Muscle of leg (tissue), 11 donors: ENCODE measurements around the gene PHACTR3. TPM values are rescaled to one million over a fixed set of nuclear protein-coding genes. Genes with fewer than 3 reads are reported as not detected.
A peak's percentile ranks its signal among the peaks of the same experiment; 100 is the strongest.

ENCODE experiments used
- DNase-seq: peaks from one replicate; pipeline ENCODE4 v3.0.0; 2013
- H3K27ac ChIP-seq: one replicate; pipeline ENCODE4 v1.5.1; 2013; ENCODE audit warnings: mild to moderate bottlenecking, low read length, control low read depth
- H3K27me3 ChIP-seq: one replicate; pipeline ENCODE4 v1.6.1; 2013; ENCODE audit warnings: low read length; ENCODE audit not compliant: control insufficient read depth, insufficient read depth
- H3K36me3 ChIP-seq: one replicate; pipeline ENCODE4 v1.6.1; 2013; ENCODE audit warnings: low read length; ENCODE audit not compliant: control insufficient read depth, insufficient read depth
- H3K4me1 ChIP-seq: one replicate; pipeline ENCODE4 v1.6.1; 2013; ENCODE audit warnings: low read length; ENCODE audit not compliant: control insufficient read depth, insufficient read depth
- H3K4me3 ChIP-seq: one replicate; pipeline ENCODE4 v1.5.1; 2013; ENCODE audit warnings: low read length, control low read depth
- H3K9me3 ChIP-seq: replicated peaks from 2 replicates; pipeline ENCODE4 v1.6.1; 2013; ENCODE audit warnings: low read depth, low read length; ENCODE audit not compliant: control insufficient read depth
- WGBS: methylation state at CpG from one replicate; pipeline ENCODE4 v1.1.5; 2013; ENCODE audit warnings: missing lambda C conversion rate; ENCODE audit not compliant: insufficient coverage; 5-methylcytosine and 5-hydroxymethylcytosine counted together
- polyA plus RNA-seq, 8 donors: library from polyadenylated mRNA; unstranded; fragments of 120-200 nt; gene quantifications; one replicate each; pipeline versions ENCODE4 v1.2.1 to v1.2.3, GENCODE V29; 2013; ENCODE audit warnings: inconsistent platforms in 1 of 8, low replicate concordance in 1 of 8; ENCODE audit not compliant: insufficient read length in 8 of 8, insufficient read depth in 1 of 8
- total RNA-seq: library from RNA; stranded (reverse); fragments of 120-200 nt; gene quantifications from one replicate; pipeline ENCODE4 v1.2.4, GENCODE V29; 2013

The PHACTR3 gene
- total and polyA plus RNA-seq, 9 donors, result 4.7 to 17.0 (median 9.9) TPM

DNA sequence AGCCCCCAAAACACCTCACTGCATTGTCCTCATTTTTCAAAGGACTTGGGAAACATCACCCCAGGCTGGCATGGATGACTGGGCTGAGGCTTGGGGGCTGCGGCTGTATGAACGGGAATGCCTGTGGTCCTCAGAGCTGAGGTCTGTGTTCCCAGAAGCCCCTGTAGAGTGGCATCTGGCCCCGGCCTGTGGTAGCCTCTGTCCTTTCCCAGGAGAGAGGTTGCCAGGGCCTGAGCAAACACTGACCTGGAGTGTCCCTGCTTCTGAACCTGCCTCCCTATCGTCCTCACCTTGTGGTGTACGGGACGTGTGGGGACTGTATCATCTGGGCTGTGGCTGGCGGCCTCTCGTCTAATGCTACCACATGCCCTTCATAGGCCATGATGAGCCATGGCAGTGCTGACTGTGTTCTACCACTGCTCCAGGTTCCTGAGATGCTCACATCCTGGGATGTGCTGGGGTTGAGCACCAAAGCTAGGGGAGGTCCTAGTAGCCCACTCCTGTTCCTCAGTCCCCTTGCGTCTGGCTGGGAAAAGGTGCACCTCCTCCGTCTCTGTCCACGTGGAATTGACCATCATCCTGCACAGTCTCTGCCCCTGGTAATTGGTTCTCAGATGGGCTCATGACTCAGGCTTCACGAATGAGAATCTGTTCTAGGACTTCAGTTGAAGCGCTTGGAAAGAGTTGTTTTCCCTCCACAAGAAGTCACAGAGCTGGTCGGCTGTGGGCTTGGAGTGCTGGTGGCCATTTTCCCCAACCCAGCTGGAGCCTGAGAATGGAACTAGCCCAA is 27.6 kb downstream of the PHACTR3 start:
- 85% methylated on average over 12 of the region's 14 CpGs for WGBS
- DNase-seq, result no peak

DNA sequence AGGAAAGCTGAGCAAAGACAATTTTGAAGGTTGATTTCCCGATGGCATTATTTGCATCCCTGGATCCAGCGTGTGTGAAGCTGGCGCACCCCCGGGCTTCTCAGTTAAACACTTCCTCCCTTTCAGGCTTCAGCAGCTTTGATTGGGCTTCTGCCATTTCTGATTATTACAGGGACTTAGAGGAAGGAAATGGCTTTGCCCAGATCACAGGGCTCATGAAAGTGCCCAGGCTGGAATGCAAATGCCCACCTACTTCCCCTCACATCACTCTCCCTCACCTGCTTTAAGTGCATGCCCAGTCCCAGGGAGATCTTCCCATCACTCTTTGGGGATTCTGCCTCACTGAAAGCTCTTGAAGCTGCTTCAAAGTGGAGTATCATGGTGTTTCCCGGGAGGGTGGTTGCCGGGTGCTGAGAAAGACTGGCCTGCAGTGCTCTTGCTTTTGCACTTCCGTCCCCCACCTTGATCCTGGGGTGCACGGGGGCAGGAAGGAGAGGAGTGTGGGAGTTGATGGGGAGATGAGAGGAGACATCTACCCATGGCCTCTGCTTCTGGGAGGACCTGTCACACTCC is 28.3 kb downstream of the PHACTR3 start:
- Histone ChIP-seq H3K27me3 (peaks cover 4% of the 10 kb centered on the region), H3K27ac (no peak overlapping the region), H3K36me3 (no peaks in the 10 kb centered on the region), H3K9me3 (no peaks in the 10 kb centered on the region), H3K4me1 (peaks cover 6% of the 10 kb centered on the region), H3K4me3 (no peak overlapping the region)
- WGBS, result 85% methylated on average over 4 of the region's 8 CpGs
- no peak for DNase-seq

More for the DNA sequence above, 27.6 kb downstream of the PHACTR3 start:
- peaks cover 4% of the 10 kb centered on the region for H3K27me3 ChIP-seq
- no peak overlapping the region for H3K4me3 ChIP-seq
- H3K27ac ChIP-seq, result no peak overlapping the region
- peaks cover under 1% of the 10 kb centered on the region for H3K9me3 ChIP-seq
- H3K4me1 ChIP-seq, result peaks cover 2% of the 10 kb centered on the region
- no peaks in the 10 kb centered on the region for H3K36me3 ChIP-seq

GRCh38 chr20:59633656-59634251 is 29.4 kb downstream of the PHACTR3 start:
- Histone ChIP-seq H3K4me3 (no peak overlapping the region), H3K36me3 (no peaks in the 10 kb centered on the region), H3K4me1 (peaks cover 6% of the 10 kb centered on the region), H3K9me3 (no peaks in the 10 kb centered on the region), H3K27me3 (peaks cover 4% of the 10 kb centered on the region), H3K27ac (no peak overlapping the region)
- no CpG with 5 or more reads among the region's 6 CpGs for WGBS
- DNase-seq, result no peak

DNA sequence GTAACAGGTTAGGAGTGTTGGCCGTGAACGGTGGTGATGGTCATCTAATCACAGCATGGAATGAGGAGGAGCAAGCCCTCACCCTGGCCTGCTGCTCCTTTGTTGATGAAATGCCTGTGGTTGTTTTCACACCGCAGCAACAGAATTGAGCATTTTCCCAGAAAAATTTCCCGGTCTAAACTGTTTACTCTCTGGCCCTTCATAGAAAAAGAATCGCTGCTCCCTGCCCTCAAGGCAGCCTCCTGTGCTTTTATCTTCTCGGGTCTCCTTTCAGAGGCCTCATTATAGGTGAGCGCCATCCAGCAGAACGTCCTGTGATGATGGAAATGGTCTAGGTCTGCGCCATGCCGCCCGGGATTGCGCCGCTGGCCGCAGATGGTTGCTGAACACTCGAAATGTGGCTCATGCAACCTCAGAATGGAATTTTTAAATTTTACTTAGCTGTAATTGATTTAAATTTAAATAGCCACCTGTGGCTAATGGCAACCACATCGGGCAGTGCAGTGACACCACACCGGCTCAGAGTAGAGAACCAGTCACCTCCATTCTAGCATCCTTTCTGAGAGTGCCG is 30.2 kb downstream of the PHACTR3 start:
- no peaks in the 10 kb centered on the region for H3K9me3 ChIP-seq
- WGBS, result 70% methylated on average over 7 of the region's 18 CpGs
- H3K27me3 ChIP-seq, result peaks cover 4% of the 10 kb centered on the region
- DNase-seq, result no peak
- H3K27ac ChIP-seq, result no peak overlapping the region
- H3K4me3 ChIP-seq, result no peak overlapping the region
- no peaks in the 10 kb centered on the region for H3K36me3 ChIP-seq
- H3K4me1 ChIP-seq, result peaks cover 6% of the 10 kb centered on the region

DNA sequence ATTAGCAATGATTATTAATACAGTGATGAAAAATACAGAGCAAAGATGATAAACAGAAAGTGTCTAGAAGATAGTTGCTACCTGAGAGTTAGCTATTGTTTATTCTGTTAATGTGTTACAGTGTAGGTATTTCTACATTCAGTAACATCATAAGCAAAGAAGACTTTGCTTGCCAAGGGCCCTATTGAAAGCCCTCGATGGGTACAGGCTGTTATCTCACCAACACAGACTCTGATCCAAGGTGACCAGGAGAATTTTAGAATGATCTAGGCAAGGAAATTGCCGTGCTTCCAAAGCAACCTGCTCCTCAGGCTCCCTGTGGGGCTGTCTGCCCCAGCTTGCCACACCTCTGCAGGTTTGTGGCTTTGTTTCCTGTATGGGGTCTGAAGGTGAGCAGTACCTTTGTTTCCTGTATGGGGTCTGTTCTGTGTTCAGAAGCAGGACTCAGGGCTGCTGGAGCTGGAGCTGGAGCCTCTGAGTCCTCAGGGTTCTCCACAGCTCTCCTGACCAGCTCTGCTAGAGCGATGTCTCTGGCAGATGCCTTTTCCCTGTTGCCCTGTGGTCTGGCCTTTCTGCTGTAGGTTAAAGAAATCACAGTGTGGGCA is 32.5 kb downstream of the PHACTR3 start:
- Histone ChIP-seq H3K36me3 (no peaks in the 10 kb centered on the region), H3K9me3 (no peaks in the 10 kb centered on the region), H3K27ac (no peak overlapping the region), H3K4me3 (no peak overlapping the region), H3K4me1 (peaks cover 6% of the 10 kb centered on the region), H3K27me3 (peaks cover 4% of the 10 kb centered on the region)
- 56% methylated on average over 2 of the region's 3 CpGs for WGBS
- no peak for DNase-seq

DNA sequence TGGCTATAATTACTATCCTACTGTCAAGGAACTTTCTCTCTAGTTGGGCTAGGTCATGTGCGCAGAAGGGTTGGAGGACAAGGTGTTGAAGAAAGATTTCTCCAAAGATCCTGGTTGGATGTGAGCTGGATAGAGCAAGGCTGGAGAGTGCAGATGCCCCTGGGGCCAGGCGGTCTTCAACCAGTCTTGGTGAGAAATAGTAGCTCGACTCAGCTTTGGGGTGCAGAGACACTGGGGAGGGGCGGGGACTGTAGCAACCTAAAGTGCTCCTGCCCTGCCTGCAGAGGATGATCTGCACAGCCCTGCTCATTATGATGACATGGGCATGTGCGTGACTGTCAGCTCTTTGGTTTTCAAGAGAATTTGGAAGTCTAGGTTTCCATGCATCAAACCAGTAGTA is 35.9 kb downstream of the PHACTR3 start:
- no peaks in the 10 kb centered on the region for H3K36me3 ChIP-seq
- WGBS, result 91% methylated on average over 4 of the region's 5 CpGs
- H3K9me3 ChIP-seq, result no peaks in the 10 kb centered on the region
- H3K27ac ChIP-seq, result no peak overlapping the region
- peaks cover 20% of the 10 kb centered on the region for H3K4me1 ChIP-seq
- H3K27me3 ChIP-seq, result no peaks in the 10 kb centered on the region
- H3K4me3 ChIP-seq, result no peak overlapping the region
- DNase-seq, result no peak

DNA sequence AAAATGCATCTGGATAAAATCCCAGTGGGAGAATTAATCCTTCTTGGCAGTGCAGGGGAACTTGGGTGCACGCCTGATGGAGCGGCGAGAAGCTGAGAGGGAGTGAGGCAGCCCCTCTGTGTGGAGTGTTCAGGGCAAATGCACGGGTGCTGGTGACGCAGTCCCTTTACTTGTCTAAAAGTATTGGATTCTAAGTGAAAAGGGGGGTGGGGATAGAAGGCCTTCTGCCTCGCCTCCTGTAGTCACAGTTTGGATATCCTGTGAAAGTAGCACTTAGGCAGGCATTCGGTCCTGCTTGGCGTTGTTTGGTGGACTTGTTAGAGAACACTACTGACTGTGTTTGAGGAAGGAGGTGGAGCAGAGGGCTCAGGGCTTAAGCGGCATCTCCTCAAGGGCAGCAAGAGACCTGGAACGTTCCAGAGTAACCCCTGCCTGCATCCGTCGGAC is 39.3 kb downstream of the PHACTR3 start:
- H3K9me3 ChIP-seq, result peaks cover 2% of the 10 kb centered on the region
- H3K27ac ChIP-seq, result no peak overlapping the region
- H3K4me1 ChIP-seq, result peaks cover 22% of the 10 kb centered on the region
- H3K36me3 ChIP-seq, result no peaks in the 10 kb centered on the region
- no peak overlapping the region for H3K4me3 ChIP-seq
- WGBS, result 54% methylated on average over 10 of the region's 12 CpGs
- DNase-seq, result peak; percentile 24
- H3K27me3 ChIP-seq, result no peaks in the 10 kb centered on the region

GRCh38 chr20:59644371-59644939 is 40.1 kb downstream of the PHACTR3 start:
- H3K27ac ChIP-seq, result no peak overlapping the region
- no peaks in the 10 kb centered on the region for H3K27me3 ChIP-seq
- no peak for DNase-seq
- 95% methylated on average over 4 of the region's 10 CpGs for WGBS
- peaks cover 2% of the 10 kb centered on the region for H3K9me3 ChIP-seq
- H3K36me3 ChIP-seq, result no peaks in the 10 kb centered on the region
- no peak overlapping the region for H3K4me3 ChIP-seq
- peaks cover 22% of the 10 kb centered on the region for H3K4me1 ChIP-seq

DNA sequence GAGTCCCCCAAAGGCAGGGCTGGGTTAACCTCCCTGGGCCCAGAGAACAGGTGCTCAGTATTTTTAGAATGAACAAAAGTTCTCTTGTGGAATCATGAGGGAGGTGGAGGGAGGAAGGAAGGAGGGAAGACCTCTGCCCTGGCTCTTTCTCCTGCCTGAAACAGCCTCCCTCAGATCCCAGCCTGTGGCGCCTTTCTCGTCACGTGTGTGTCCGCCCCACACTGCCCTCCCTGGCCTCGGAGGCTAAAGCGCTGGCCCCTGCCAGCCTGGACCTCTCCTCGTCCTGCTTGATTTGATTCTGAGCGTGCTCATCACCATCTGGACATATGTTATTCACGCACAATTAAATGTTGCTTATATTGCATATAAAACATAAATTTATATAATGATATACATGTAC is 40.9 kb downstream of the PHACTR3 start:
- Histone ChIP-seq H3K4me3 (no peak overlapping the region), H3K9me3 (peaks cover 2% of the 10 kb centered on the region), H3K27me3 (no peaks in the 10 kb centered on the region), H3K36me3 (no peaks in the 10 kb centered on the region), H3K27ac (no peak overlapping the region), H3K4me1 (peaks cover 22% of the 10 kb centered on the region)
- no peak for DNase-seq
- WGBS, result 73% methylated on average over 6 of the region's 9 CpGs
